Measurements from ENCODE around the gene SERPINB12.

The SERPINB12 gene

DNA sequence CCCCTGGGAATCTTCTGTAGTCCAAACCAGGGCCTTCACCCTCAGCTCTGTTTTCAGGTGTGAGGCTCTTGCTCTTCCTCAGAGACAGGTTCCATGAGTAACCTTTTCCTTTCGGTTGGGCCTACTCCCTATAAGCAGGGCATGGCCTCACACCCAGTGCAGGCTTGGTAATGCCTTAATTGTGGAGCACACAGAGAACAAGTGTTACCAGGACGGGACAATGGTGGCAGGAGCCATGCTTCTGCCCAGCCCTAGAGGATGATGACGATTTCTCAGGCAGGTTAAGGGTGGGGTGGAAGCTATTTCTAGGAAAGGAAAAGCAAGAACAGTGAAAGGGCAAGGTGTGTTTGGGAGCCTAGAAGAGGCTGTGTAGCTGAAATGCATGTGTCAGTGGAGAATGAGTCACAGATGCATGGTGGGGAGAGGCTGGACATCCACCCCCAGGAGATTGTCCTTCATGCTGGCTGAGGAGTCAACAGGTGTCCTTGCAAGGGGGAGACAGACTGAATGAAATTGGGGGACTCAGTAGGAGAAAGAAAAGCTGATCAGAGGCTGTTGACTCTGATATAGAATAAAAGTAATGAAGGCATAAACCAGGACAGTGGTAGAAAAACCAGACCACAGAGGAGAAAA lies 22.0 kb upstream of the SERPINB12 start:
- no peak for TF ChIP-seq CTCF (IDR thresholded peaks at IDR 0.05; ENCODE audit: unreplicated experiment in 3 of 3)
- Mint-ChIP-seq H3K9me3 (no peaks in the 10 kb centered on the region), H3K36me3 (ENCODE audit: low read depth) (no peaks in the 10 kb centered on the region), H3K27me3 (ENCODE audit: low read depth) (peaks cover 3% of the 10 kb centered on the region), H3K4me1 (no peaks in the 10 kb centered on the region), H3K4me3 (no peak overlapping the region), H3K27ac (no peak overlapping the region)

DNA sequence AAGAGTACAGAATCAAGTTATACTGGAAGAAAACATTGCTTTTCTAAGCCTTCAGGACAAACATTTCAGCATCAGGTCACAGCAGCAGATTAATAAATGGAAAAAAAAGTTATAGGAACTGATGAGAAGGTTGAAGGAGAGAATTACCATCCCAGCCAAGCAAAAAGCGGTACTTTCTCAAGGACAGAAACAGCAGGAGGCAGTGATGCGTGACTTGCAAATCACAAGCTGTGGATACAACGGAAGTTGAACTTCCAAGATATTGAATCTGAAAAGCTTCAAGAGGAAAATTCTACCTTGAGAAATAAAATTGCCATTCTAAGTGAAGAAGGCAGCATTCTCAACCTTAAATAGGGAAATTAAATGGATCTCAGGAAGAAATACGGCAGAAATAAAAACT lies 18.5 kb upstream of the SERPINB12 start:
- no peak for TF ChIP-seq CTCF (IDR thresholded peaks at IDR 0.05; ENCODE audit: unreplicated experiment in 3 of 3)
- no peaks in the 10 kb centered on the region for H3K4me1 Mint-ChIP-seq

GRCh38 chr18:63527251-63527650 lies 14.9 kb upstream of the SERPINB12 start:
- no peak overlapping the region for H3K4me3 Mint-ChIP-seq
- no peaks in the 10 kb centered on the region for H3K27me3 Mint-ChIP-seq (ENCODE audit: low read depth)
- H3K27ac Mint-ChIP-seq, result no peak overlapping the region
- H3K36me3 Mint-ChIP-seq (ENCODE audit: low read depth), result no peaks in the 10 kb centered on the region
- no peaks in the 10 kb centered on the region for H3K9me3 Mint-ChIP-seq
- H3K4me1 Mint-ChIP-seq, result no peaks in the 10 kb centered on the region
- no peak for TF ChIP-seq CTCF (IDR thresholded peaks at IDR 0.05; ENCODE audit: unreplicated experiment in 3 of 3)

More for the DNA sequence above, 18.5 kb upstream of the SERPINB12 start:
- Mint-ChIP-seq H3K9me3 (no peaks in the 10 kb centered on the region), H3K4me3 (no peak overlapping the region), H3K36me3 (ENCODE audit: low read depth) (no peaks in the 10 kb centered on the region), H3K27me3 (ENCODE audit: low read depth) (peaks cover 3% of the 10 kb centered on the region), H3K27ac (no peak overlapping the region)

- no peak overlapping the region for H3K27ac Mint-ChIP-seq
- H3K4me3 Mint-ChIP-seq, result no peak overlapping the region
- no peaks in the 10 kb centered on the region for H3K36me3 Mint-ChIP-seq (ENCODE audit: low read depth)
- no peaks in the 10 kb centered on the region for H3K9me3 Mint-ChIP-seq
- no peaks in the 10 kb centered on the region for H3K4me1 Mint-ChIP-seq
- no peaks in the 10 kb centered on the region for H3K27me3 Mint-ChIP-seq (ENCODE audit: low read depth)
- no peak for TF ChIP-seq CTCF (IDR thresholded peaks at IDR 0.05; ENCODE audit: unreplicated experiment in 3 of 3)
Measured at GRCh38 chr18:63528863-63529492, 13.2 kb upstream of the SERPINB12 start.

DNA sequence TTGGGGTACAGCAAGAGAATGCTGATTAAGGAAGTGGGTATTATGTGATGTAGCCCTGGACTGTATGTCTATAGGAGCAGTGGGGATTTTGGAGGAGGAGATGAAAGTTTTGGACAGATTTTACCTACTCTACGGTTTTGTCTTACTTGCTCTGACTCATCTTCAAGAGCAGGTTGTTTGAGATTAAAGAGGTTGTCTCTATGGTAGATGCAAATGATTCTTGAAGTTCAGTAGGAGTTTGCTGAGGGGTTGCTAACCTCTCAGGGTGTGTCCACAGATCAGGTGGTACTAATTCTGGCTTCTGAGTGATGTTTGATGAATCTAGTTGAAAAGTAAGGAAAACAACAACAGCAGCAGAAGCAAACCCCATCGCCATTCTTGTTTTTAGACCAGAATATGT lies 9.7 kb upstream of the SERPINB12 start:
- Mint-ChIP-seq H3K9me3 (no peaks in the 10 kb centered on the region), H3K27ac (no peak overlapping the region), H3K4me1 (no peaks in the 10 kb centered on the region), H3K4me3 (no peak overlapping the region), H3K27me3 (ENCODE audit: low read depth) (no peaks in the 10 kb centered on the region), H3K36me3 (ENCODE audit: low read depth) (no peaks in the 10 kb centered on the region)
- no peak for TF ChIP-seq CTCF (IDR thresholded peaks at IDR 0.05; ENCODE audit: unreplicated experiment in 3 of 3)

GRCh38 chr18:63534615-63535014 lies 7.6 kb upstream of the SERPINB12 start:
- no peaks in the 10 kb centered on the region for H3K27me3 Mint-ChIP-seq (ENCODE audit: low read depth)
- TF ChIP-seq CTCF (IDR thresholded peaks at IDR 0.05; ENCODE audit: unreplicated experiment in 3 of 3), result no peak
- no peaks in the 10 kb centered on the region for H3K4me1 Mint-ChIP-seq

More at GRCh38 chr18:63534615-63535014, 7.6 kb upstream of the SERPINB12 start:
- H3K27ac Mint-ChIP-seq, result no peak overlapping the region
- H3K9me3 Mint-ChIP-seq, result peaks cover 6% of the 10 kb centered on the region
- H3K4me3 Mint-ChIP-seq, result no peak overlapping the region
- H3K36me3 Mint-ChIP-seq (ENCODE audit: low read depth), result no peaks in the 10 kb centered on the region
